GM19463 (cell line): ENCODE data around the gene INPP5D.

Experiments
- ATAC-seq: cut with Tn5 transposase; IDR thresholded peaks from one replicate; pipeline ENCODE4 v1.9.1; 2021; ENCODE audit warnings: mild to moderate bottlenecking, moderate library complexity; ENCODE audit not compliant: unreplicated experiment

INPP5D gene

DNA sequence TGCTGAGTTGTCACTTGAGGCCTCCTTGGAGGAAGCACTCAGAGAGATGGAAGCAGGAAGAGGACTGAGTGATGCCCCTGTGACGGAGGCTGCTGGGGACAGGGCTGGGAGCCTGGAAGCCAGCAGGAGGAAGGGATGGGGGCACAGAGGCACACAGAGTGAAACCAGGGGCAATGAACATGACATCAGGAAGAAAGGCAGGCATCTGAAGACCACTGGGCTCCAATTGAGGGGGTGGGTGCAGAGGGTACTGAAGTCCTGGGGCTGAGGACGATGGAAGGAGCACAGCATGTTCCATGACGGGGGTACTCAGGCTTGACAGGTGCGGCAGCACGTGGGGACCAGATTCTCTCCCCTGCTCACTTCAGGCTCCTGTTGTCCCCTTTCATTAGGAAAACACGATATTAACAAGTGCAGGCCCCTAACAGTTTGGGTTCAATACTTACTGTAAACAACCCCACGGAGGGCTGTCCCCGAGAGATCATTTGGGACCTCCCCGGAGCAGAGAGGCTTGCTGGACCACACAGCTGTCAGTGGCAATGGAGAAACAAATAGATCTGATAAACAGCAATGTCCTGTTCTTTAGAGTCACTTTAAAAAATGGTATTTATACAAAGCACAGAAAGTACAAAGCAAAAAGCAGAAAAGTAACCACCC lies 8.7 kb downstream of the INPP5D start:
- no peak for ATAC-seq

DNA sequence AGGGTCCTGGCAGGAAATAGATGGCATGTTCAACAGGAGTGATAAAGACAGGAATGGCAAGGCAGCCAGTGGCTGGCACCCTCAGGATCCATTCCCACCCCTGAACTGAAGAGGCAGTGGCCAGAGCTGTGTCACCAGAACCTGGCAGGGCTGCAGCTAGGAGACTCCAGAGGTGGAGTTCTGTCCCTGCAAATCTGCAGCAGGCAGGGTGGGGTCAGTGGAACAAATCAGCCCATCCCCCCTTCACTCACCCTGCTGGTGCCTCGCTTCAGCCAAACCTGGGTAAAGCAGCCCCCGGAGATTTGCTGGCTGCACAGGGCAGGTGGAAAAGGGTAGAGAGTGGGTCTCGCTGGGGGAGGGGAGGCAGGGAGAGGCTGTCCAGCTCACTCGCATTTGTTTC lies 12.7 kb downstream of the INPP5D start:
- no peak for ATAC-seq

- no peak for ATAC-seq
Measured at GRCh38 chr2:233074106-233074505, 14.0 kb downstream of the INPP5D start.

DNA sequence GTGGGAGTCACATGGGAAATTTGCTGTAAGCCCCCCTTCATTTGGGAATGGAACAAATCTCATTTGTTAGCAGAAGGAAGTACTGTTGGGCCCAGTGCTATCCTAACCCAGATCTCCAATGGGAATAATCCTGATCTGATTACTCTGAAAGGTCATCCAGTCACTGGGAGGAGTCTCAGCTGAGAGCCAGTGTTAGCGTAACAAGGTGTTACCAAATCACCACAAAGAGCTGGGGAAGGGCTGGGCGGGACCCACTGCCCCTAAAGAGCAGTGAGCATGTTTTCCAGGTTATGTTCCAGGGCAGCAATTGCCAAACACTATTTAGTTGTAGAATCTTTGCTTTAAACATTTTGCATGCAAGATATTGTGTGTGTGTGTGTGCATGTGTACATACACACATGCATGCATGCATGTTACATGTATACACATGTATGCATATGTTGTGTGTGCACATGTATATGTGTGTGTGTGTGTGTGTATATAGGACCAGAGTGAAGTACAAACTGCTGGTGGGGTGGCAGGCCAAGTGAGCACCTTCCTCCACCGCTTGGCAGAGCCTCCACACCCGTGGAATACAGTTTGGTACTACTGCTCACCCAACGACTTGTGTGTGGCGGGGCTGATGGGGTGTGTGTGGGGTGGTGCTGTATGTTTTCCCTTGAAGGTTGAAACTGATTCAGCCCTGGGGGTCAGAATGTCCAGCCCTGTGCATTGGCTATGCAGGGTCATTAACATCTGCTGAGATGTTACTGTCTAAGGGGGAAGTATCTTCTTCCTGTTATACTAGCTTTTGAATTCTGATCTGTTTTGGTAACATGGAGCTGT lies 15.2 kb downstream of the INPP5D start:
- ATAC-seq: peak; percentile 19

DNA sequence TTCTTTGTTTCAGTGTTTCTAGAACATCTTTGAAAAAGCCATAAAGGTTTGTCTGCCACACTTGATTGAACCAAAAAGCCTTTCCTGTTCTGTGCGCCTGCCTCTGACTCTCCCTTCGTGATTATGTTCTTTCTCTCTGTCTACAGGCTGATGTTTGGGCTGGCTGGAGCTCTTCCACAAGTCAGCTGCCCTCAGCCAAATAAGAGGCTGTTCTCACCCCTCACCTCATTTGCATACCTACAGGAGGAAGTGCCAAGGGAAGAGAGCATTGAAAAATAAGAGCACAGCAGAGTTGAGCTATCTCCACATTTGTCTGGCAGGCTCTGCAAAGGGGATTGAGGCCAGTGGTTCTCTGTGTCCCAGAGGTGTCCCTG lies 15.8 kb downstream of the INPP5D start:
- peak; percentile 58 for ATAC-seq

DNA sequence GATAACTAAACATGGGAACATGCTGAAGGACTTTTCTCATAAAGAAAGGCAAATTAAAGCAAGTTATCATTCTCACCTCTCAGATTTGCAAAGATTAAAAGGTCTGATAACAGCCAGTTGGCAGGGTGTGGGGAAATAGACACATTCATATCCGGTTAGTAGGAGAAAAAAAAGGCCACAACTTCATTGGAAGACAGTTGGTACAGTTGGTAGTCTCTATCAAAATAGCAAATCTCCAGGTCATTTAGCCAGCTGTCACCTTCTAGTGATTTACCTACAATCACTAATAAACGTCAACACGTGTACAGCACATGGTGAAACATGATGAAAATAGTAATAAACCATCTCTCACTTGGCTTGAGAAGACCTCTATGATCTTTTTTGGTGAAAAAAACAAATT lies 16.6 kb downstream of the INPP5D start:
- no peak for ATAC-seq

GRCh38 chr2:233079473-233079877 lies 19.3 kb downstream of the INPP5D start:
- ATAC-seq: no peak

GRCh38 chr2:233079953-233080835 lies 20.1 kb downstream of the INPP5D start:
- no peak for ATAC-seq

GRCh38 chr2:233080836-233081229 lies 20.7 kb downstream of the INPP5D start:
- ATAC-seq: no peak

- peak; percentile 18 for ATAC-seq
Measured at GRCh38 chr2:233081232-233081730, 21.1 kb downstream of the INPP5D start.

DNA sequence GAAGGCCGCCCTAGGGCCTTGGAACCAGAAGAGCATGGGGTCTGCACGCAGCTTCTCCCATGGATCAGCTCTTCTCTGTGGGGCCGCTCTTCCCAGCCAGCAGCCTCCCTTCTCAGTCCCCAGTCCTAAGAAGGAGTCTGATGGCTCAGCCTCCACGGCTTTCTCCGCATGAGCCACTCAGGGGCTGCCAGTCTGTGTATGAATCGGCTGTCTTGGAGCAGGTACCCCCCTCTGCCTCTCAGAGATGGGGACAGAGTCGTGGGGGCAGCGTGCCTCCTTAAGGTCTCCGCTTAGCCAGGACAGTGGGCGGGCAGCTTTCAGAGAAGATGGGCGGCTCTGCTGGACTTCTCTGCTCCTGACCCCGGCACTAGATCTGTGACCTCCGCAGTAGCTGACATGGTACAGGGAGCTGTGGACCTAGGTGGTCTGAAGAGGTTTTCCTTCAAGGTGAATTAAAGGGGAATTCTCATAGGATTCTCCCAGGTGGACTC lies 21.6 kb downstream of the INPP5D start:
- ATAC-seq: peak; percentile 4

DNA sequence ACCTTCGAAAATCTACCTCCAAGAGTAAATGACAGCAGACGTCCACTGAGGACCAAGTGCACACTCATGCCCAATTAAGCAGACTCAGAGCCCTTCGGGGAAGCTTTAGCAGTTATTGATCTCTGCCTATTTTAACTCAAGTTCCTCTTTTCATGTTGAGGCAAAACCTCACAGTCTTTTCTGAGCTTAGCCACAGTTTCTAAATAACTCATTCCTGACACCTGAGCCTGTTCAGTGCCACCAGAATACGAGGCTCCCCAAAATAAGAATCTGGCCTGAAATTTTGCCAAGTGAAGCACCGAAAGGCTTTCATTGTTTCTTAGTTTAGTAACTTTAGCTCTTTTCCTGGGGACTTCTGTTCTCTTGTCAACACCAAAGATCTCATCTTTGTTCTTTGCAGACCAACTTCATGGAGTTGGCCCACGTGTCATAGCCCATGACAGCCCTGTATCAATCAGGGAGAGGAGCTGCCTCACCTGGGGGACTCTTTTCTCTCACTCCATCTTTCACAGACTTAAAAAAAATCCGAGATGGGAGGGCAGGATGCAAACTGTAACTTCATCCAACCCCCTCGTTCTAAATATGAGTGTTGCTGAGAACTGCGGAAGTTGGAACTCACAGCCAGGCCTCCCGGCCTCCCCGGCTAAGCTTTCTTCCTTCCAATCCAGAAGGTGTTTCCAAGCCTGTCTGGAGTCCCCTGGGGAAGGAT lies 22.2 kb downstream of the INPP5D start:
- peak; percentile 40 for ATAC-seq

DNA sequence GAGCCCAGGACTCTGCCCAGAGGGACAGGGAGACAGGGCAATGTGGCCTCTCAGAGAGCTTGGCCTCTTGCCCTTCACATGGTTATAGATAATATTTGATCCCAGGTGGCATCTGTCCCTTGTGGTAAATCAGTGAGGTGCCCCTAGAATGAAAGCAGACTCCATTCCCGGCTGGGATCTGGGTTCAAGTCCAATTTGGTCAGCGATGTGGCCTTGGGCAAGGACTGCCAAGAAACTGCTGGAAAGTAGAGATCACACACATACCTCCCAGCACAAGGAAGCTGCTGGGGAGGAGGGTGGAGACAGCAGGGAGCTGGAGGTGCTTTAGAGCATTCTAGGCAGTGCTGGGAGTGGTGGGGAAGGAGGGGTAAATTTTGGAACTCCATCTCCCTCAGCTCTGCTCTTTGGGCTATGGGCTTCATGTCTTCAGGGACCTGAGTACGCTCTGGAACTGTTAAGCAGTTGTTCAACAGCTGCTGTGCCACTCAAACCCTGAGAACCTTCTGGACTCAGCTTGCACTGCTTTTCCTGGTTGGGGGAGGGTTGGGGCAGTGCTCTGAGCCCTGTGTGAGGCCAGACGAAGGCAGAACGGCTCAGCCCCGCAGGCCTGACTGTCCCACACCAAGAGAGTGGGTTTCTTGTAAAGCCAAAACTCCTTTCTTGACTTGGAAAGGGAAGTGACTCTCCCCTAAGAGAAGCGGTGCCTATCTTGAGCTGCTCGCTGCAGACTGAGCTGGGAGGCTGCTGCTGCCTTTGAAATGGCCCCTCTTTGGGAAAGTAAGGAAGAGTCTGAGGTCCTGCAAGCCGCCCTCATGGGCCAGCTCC lies 23.0 kb downstream of the INPP5D start:
- no peak for ATAC-seq

DNA sequence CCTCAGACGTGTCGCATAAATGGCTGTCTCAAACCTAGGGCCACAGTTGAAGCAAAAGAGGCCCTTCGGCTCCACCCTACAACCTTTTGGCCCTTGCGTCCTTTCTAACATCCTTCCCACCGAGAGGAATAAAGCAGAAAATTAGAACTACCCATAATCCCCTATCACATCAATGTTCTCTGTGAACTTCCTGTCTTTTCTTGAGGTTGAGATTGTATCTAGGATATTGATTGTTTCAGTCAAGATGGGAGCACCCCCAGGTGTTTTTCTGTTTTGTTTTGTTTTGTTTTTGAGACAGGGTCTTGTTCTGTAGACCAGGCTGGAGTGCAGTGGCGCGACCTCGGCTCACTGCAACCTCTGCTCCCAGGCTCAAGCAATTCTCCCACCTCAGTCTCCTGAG lies 23.6 kb downstream of the INPP5D start:
- ATAC-seq: no peak

- ATAC-seq: no peak
Measured at GRCh38 chr2:233084488-233084887, 24.3 kb downstream of the INPP5D start.

DNA sequence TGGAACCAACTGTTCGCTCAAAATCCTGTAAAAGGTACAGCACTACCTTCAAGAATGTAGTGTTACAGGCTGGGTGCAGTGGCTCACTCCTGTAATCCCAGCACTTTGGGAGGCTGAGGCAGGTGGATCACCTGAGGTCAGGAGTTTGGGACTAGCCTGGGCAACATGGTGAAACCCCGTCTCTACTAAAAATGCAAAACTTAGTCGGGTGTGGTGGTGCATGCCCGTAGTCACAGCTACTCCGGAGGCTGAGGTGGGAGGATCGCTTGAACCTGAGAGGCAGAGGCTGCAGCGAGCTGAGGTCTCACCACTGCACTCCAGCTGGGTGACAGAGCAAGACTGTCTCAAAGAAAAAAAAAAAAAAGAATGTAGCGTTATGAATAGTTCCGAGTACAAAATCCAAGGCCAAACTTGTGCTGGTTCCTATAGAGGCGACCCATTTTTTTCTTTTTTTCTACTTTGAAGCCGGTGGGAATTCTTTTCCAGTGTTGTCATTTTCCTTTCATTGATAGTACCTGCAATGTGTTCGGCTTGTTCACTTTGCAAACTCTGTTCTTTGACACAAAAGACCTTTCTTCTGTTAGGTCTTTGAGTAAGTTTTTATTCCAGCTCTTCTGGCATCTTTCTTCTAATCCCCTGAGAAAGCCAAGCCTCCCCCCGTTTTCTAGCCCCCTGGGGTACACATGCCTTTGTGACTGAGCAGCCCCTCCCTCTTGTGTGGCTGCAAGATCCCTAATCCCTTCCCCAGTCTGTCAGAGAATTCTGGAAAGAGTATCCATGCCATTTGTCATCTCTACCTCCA lies 25.1 kb downstream of the INPP5D start:
- ATAC-seq: no peak

DNA sequence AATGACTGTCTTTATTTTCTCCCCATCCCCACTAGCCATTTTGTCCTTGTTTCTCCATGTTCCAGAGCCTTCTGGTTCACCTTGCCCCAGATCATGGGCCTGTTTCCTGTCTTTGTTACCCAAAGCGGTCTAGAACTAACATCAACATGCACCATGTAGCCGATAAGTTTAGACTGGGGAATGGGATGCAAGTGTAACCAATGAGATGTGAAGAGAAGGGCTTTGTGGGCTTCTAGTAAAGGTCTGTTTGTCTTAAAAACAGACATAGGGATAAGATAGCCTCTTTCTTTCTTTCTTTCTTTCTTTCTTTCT lies 25.7 kb downstream of the INPP5D start:
- no peak for ATAC-seq

DNA sequence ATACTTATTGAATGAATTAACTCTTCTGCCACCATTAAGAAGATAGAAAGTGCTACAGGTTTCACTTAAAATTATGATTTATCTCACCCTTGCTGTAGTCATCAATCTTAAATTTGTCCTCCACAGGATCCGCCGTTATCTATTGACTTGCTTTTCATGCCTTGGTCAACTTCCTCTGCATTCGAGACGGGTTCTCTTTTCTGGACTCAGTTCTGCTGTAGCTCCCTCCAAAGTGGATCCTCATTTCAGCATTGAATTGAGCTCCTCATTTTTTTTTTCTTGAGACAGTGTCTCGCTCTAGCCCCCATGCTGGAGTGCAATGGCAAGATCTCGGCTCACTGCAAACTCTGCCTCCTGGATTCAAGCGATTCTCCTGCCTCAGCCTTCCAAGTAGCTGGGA lies 27.6 kb downstream of the INPP5D start:
- no peak for ATAC-seq

GRCh38 chr2:233088972-233089345 lies 28.8 kb downstream of the INPP5D start:
- ATAC-seq: no peak
